LoVo (cell line): ENCODE results near the gene SAAL1.
A peak's percentile ranks its signal among the peaks of the same experiment; 100 is the strongest.
"Not testable (repeated sequence)": the region's sequence is repeated elsewhere in the genome, so short reads cannot be mapped to it uniquely, and the experiment has no call there.

Experiments
- DNase-seq: peaks from one replicate; pipeline ENCODE4 v3.0.0-alpha.2; 2016; ENCODE audit warnings: low spot score

SAAL1 gene

DNA sequence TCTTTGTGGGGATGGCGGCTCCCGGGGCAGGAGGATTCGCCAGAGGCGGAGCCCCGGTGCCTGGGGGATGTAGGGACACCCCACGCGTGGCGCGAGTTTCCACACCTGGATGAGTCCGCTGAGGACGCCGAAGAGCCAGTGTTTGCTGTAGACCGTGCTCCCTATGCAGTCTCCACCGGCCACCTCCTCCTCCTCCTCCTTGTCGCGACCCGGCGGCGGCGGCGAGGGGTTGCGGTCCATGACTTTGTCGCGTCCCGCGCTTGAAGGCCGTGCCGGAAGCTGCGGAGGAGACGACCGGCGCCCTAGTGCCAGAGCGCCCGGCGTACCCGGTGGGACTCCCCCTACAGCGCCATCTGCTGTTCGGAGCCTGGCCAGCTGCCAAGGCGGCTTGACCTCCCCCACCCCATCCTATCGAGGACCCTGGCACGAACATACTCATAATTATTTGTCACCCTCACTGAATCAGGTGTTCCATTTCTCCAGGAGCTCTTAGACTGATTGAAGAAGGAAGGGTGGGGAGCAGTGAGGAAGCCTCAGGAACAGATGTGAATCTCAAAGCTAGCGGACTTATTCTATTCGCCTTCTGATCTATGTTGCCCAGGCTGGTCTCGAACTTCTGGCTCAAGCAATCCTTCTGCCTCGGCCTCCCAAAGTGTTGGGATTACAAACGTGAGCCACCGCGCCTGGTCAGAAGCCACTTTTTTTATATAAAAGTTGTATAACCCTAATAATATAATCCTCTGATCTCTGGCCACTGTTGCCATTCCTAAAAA lies at the start of gene SAAL1:
TSS of gene SAAL1 (minus strand) at position 281 of the 773 bp plus-strand sequence. CDS start at position 240, 41 bp downstream.
- DNase-seq: peak; percentile 87

DNA sequence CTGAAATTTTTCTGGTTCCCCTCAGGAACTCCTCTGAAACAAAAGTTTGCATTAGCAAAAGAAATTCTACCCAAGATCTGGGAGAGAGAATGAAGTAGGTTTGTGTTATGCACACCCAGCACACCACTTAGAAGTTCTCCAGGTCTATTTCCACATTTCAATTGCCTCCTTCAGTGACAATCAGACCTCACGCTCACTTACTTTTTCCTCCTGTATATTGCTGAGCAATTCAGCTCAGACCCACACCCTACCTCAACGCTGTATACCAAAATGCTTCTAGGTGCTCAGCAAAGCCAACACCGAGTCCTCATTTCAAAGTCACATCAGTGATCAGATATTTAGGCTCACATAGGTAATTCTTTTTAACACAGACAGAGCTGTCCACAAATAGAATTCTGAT lies 45.7 kb upstream of the SAAL1 start:
- DNase-seq: no peak

DNA sequence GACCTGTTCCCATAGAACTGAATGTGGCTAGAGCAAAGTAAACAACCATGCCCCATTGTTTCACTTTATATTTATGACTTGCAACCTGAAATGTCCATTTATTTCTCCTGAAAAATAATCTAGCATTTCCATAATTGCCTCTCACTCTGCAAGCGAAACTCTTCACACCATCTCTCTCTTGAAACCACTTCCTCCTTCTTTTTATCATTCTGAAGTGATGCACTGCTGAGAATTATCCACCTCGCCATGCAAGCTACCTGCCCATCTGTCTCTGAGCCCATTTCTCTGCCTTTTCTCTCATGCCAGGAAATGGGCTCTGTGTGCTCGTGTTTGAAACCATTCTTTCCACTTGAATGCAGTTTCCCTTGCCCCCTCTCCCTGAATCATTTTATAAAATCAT lies 40.0 kb upstream of the SAAL1 start:
- no peak for DNase-seq

DNA sequence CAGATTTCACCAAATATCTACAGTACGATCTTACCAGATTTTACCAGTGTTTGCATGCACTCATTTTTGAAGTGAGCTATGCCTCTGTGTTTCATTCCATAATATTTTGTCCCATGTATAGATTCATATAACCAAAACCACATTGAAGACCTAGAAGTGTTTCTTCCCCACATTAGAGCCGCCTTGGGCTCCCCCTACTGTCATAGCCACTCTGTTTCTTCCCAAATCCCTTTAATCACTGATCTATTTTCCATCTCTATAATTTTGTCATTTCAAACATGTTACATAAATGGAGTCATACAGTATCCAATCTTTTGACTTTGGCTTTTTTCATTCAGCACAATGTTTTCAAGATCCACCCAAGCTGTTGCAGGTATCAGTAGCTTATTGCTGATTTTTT lies 39.1 kb upstream of the SAAL1 start:
- DNase-seq: no peak

- no peak for DNase-seq
Observed at GRCh38 chr11:18144243-18144642, 38.4 kb upstream of the SAAL1 start.

DNA sequence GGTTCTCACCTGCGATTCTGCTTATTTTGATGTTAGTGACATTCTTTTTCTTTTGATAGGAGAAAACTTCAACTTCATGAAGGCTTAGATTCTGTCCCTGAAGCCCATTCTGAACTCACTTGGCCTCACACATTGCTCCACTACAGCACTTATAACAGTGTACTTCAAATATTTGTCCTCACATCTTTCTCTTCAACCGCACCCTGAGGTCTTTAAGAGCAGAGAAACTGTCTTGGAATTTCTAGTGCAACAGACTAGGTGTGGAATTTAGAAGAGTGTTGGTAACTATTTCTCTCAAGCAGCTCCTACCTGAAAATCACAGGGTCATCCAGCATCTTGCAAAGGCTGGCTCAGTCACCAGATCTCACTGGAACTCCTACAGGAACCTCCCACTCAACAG lies 34.3 kb upstream of the SAAL1 start:
- no peak for DNase-seq

DNA sequence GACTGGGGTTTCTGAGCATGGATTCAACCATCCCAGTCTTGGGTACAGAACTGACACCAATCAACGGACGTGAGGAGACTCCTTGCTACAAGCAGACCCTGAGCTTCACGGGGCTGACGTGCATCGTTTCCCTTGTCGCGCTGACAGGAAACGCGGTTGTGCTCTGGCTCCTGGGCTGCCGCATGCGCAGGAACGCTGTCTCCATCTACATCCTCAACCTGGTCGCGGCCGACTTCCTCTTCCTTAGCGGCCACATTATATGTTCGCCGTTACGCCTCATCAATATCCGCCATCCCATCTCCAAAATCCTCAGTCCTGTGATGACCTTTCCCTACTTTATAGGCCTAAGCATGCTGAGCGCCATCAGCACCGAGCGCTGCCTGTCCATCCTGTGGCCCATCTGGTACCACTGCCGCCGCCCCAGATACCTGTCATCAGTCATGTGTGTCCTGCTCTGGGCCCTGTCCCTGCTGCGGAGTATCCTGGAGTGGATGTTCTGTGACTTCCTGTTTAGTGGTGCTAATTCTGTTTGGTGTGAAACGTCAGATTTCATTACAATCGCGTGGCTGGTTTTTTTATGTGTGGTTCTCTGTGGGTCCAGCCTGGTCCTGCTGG lies 31.4 kb upstream of the SAAL1 start:
- DNase-seq: no peak

DNA sequence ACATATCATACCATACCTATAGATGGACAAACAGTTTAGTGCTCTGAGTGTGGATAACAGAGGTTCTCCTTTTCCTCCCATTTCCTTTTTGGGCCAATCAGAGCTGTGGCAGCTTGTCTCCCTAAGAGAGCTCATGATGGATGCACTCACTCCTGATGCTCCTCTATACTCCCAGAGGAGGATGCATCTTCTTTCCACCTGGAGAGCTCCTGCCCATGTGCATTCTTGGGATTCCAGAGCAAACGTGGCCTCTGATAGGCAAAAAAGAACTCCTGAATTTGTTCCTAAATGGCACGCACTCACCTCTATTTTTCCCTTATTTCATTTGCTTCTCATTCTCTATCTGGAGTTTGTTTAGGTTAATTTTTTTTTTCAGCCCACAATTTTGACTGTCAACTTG lies 29.4 kb upstream of the SAAL1 start:
- DNase-seq: no peak

- DNase-seq: no peak
Observed at GRCh38 chr11:18132341-18132740, 26.5 kb upstream of the SAAL1 start, which contains the start of gene MRGPRX3. MRGPRX3 (plus strand) TSS chr11:18132571; CDS start chr11:18137203, 4,632 bp downstream.

GRCh38 chr11:18131115-18131514 lies 25.2 kb upstream of the SAAL1 start:
- not testable (repeated sequence) for DNase-seq

- not testable (repeated sequence) for DNase-seq
Observed at GRCh38 chr11:18121331-18121828, 15.5 kb upstream of the SAAL1 start.

GRCh38 chr11:18115360-18116127 lies 9.7 kb upstream of the SAAL1 start:
- DNase-seq: peak; percentile 75

DNA sequence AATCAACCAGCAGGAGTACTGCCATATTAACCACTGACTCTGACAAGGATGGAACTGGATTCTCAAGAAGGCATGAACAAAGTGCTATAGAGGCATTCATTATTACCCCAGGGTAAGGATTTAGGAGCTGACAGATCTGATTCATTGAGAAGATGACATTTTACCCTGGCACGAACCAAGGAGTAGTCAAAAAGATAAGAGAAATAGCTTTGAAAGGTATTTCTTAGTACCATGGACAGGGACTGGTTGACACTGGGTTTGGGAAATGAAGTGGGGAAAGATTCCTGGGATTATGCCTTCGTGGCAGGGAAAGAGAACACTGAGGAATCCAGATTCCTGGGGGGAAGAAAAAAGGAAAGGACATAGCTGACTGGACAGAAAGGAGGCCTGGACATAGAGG lies 5.1 kb upstream of the SAAL1 start:
- no peak for DNase-seq

DNA sequence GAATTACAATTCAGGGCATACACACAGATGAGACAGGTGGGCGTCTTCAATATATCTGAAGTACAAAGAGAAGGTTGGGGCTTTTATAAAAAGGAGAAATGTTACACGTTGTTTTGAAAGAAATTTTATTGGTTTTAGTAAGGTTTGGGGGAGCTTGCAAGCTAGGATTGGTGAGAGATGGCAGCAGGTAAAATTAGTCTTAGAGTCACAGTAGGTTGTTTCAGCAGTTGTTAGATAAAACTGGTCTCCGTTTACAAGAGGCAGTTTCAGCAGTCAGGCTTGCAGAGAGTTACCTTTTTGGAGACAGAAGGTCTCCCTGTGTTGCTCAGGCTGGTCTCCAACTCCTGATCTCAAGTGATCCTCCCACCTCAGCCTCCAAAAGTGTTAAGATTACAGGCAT lies 2.4 kb upstream of the SAAL1 start:
- DNase-seq: no peak

DNA sequence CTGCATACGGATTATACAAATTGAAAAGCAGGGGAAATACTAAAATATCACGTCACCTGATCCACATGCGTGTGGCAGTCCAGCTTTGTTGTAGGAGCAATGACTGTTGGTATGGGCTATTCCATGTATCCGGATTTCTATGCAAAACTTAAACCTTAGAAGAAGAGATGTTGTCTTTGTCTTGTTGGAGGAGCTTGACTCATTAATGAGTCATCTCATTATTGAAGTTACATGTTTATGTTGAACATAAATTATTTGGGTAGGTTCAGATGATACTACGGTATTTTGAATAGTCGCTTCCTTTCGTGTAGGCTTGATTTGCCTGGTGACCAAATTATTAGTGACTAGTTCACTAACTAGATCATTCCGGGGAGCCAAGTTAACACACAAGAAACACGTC lies 806 bp upstream of the SAAL1 start:
- DNase-seq: no peak

DNA sequence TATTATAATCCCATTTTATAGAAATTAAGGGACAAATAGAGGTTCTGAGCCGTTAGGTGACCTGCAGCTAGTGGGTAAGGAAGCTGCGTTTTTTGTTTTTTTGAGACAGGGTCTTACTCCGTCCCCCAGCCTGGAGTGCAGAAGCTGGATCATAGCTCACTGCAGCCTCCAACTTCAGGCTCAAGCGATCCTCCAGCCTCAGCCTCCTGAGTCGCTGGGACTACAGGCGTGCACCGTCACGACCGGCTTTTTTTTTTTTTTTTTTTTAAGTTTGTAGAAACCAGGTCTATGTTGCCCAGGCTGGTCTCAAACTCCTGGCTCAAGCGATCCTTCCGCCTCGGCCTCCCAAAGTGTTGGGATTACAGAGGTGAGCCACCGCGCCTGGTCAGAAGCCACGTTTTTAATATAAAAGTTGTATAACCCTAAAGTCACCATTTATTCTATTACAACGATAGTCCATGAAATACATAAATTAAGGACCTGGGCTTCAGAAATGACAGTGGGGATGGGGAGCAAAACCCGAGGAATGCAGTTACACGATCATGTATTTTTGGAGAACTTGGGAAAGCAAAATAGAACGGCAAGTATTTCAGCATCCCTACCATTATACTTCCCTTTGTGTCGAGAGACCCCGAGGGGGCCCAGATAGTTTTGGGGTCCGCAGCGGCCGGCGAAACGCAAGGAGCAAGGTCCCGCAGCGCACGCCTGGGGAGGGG lies 638 bp downstream of the SAAL1 start:
- DNase-seq: no peak

DNA sequence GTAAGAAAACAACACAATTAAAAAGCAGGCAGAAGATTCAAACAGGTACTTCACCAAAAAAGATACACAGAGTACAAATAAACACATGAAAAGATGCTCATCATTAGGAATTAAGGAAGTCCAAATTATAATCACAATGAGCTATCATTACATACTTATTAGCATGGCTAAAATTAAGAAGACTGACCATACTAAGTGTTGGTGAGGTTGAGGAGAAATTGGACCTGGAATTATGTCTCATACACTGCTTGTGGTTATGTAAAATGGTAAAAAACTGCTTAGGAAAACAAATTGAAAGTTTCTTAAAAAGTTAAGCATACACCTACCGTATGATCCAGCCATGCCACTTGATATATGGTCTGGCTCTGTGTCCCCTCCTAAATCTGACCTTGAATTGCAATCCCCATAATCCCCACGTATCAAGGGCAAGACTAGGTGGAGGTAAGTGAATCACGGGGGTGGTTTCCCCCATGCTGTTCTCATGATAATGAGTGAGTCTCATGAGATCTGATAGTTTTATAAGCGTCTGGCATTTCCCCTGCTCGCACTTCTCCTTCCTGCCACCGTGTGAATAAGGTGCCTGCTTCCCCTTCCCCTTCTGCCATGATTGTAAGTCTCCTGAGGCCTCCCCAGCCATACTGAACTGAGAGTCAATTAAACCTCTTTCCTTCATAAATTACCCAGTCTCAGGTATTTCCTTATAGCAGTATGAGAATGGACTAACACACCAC lies 4.8 kb downstream of the SAAL1 start:
- DNase-seq: no peak

DNA sequence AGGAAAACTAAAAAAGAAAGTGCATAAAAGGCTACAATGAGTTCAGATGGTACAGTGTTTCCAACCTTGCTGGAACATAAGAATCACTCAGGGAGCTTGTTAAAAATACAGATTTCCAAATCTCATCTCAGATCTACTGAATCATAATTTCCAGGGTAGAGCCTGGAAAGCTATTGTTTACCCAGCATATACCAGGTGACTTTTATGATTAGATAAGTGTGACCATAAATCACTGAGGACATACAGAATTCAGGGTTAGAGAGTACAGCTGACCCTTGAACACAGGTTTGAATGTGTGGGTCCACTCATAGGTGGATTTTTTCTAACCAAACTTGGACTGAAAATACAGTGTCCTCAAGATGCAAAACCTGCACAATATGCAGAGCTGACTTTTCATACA lies 11.9 kb downstream of the SAAL1 start:
- no peak for DNase-seq

- DNase-seq: no peak
Observed at GRCh38 chr11:18091731-18092130, 14.2 kb downstream of the SAAL1 start.

GRCh38 chr11:18088966-18089365 lies 16.9 kb downstream of the SAAL1 start:
- DNase-seq: no peak

DNA sequence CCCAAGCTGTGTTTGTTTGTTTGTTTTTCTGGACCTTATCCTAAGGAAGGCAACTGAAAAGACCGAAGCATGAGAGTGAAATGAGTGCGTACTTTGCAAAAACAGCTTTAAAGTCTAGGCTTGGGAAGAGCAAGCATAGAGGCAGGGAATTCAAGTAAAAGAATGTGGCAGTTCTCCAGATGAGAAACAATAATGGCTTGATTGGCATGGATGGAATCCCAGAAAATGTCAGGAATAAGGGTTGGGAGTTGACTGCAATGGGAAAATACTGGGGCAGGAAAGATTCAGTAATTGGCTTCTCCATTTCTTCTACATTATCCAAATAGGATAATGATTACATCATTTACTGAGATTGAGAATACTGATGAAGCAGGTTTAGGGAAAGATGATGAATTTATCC lies 17.5 kb downstream of the SAAL1 start:
- no peak for DNase-seq
